CD4-positive, alpha-beta T cell (primary cell): Measurements from ENCODE around the gene TTLL4. TPM values are rescaled to one million over a fixed set of nuclear protein-coding genes. Genes with fewer than 3 reads are reported as not detected.
A peak's percentile ranks its signal among the peaks of the same experiment; 100 is the strongest.

Experiments used
- ATAC-seq: fragments of 200-7000 bp; cut with Tn5 transposase; one replicate; pipeline ENCODE4 v1.10.0; 2022; ENCODE audit warnings: mild to moderate bottlenecking; ENCODE audit not compliant: poor library complexity
- CTCF ChIA-PET: fragments of 350-600 bp; sonication (Branson Sonifier 250); formaldehyde crosslinking; loops from one replicate; lab custom pipeline; 2021; ENCODE audit warnings: antibody characterized with exemption, inconsistent platforms; lab: Charles Lee
- POLR2A ChIA-PET: fragments of 350-600 bp; sonication (Branson Sonifier 250); formaldehyde crosslinking; loops from one replicate; lab custom pipeline; 2021; ENCODE audit warnings: antibody characterized with exemption, inconsistent platforms; lab: Charles Lee
- DNase-seq, 14 experiments: peaks; one replicate each; pipeline ENCODE4 v3.0.0-alpha.2; 2013 to 2020; ENCODE audit warnings: mixed read lengths in 2 of 14
- H3K27ac ChIP-seq, 2 donors: one replicate each; pipeline versions ENCODE4 v1.5.1 to v1.7.0; 2013; ENCODE audit warnings: low read length in 2 of 2, low read depth in 1 of 2, mild to moderate bottlenecking in 1 of 2
- H3K27me3 ChIP-seq, 2 experiments: 1 replicate in 1 of 2; 2 replicates in 1 of 2; pipeline versions ENCODE4 v1.6.1 to v1.7.0; 2013; ENCODE audit warnings: low read length in 2 of 2, control low read depth in 1 of 2, mild to moderate bottlenecking in 1 of 2, moderate library complexity in 1 of 2; ENCODE audit not compliant: insufficient read depth in 2 of 2, control insufficient read depth in 1 of 2
- H3K36me3 ChIP-seq: one replicate; pipeline ENCODE4 v1.6.1; 2013; ENCODE audit warnings: low read length, control low read depth; ENCODE audit not compliant: insufficient read depth
- H3K4me1 ChIP-seq: one replicate; pipeline ENCODE4 v1.6.1; 2013; ENCODE audit warnings: low read length, control low read depth; ENCODE audit not compliant: insufficient read depth
- H3K4me3 ChIP-seq: one replicate; pipeline ENCODE4 v1.5.1; 2013; ENCODE audit warnings: mild to moderate bottlenecking, low read length, moderate library complexity
- H3K9me3 ChIP-seq, 2 experiments: 1 replicate in 1 of 2; 2 replicates in 1 of 2; pipeline versions ENCODE4 v1.6.1 to v1.7.0; 2013; ENCODE audit warnings: low read length in 2 of 2, mild to moderate bottlenecking in 2 of 2, control low read depth in 1 of 2, moderate library complexity in 1 of 2; ENCODE audit not compliant: control insufficient read depth in 1 of 2, insufficient read depth in 1 of 2
- H3K27ac Mint-ChIP-seq: one replicate; pipeline ENCODE4 v1.8.0; 2020; ENCODE audit warnings: mixed read lengths
- H3K27me3 Mint-ChIP-seq: one replicate; pipeline ENCODE4 v1.8.0; 2021; ENCODE audit warnings: mixed read lengths
- H3K36me3 Mint-ChIP-seq: one replicate; pipeline ENCODE4 v1.8.0; 2021; ENCODE audit warnings: low read depth, mixed read lengths
- H3K4me1 Mint-ChIP-seq: one replicate; pipeline ENCODE4 v1.8.0; 2021; ENCODE audit warnings: low read depth, mixed read lengths
- H3K4me3 Mint-ChIP-seq: one replicate; pipeline ENCODE4 v1.8.0; 2020; ENCODE audit warnings: mild to moderate bottlenecking, mixed read lengths
- H3K9me3 Mint-ChIP-seq: one replicate; pipeline ENCODE4 v1.8.0; 2020; ENCODE audit warnings: mixed read lengths
- intact Hi-C, 2 experiments: fragments of 100-400 bp; cut with DNase I in 1 of 2; cut with micrococcal nuclease in 1 of 2; formaldehyde crosslinking; loops; one replicate each; pipeline versions ENCODE4 v1.15.1 to v1.9.0; 2023 to 2025; cut with DNase I, micrococcal nuclease
- total RNA-seq, 174 experiments: library from RNA in 2 of 174; stranded (reverse) in 2 of 174; gene quantifications; one replicate each; pipeline ENCODE4 v1.2.3 and lab custom pipeline; 2021 to 2026
- TF ChIP-seq, protein P1 (sequence below): fragments of 200-600 bp; IDR thresholded peaks from one replicate; pipeline ENCODE4 v1.8.0; 2022; ENCODE audit warnings: antibody characterized with exemption, mild to moderate bottlenecking

The TTLL4 gene
- total RNA-seq, 2 experiments from 2014 or later = 7.3 to 10.8 TPM

GRCh38 chr2:218782528-218782844, 71.9 kb downstream of the TTLL4 start:
- Mint-ChIP-seq H3K27ac (no peak overlapping the region), H3K4me3 (no peak overlapping the region), H3K27me3 (peaks cover 82% of the 10 kb centered on the region), H3K36me3 (peaks cover 5% of the 10 kb centered on the region), H3K9me3 (no peaks in the 10 kb centered on the region), H3K4me1 (peaks cover 7% of the 10 kb centered on the region)
- no peak overlapping the region for H3K27ac ChIP-seq
- H3K4me3 ChIP-seq = peak overlapping the region; percentile 12
- POLR2A ChIA-PET = no interaction called here
- peaks cover 7% of the 10 kb centered on the region for H3K4me1 ChIP-seq
- ATAC-seq (no peak), DNase-seq (no peak)
- TF ChIP-seq, protein P1, sequence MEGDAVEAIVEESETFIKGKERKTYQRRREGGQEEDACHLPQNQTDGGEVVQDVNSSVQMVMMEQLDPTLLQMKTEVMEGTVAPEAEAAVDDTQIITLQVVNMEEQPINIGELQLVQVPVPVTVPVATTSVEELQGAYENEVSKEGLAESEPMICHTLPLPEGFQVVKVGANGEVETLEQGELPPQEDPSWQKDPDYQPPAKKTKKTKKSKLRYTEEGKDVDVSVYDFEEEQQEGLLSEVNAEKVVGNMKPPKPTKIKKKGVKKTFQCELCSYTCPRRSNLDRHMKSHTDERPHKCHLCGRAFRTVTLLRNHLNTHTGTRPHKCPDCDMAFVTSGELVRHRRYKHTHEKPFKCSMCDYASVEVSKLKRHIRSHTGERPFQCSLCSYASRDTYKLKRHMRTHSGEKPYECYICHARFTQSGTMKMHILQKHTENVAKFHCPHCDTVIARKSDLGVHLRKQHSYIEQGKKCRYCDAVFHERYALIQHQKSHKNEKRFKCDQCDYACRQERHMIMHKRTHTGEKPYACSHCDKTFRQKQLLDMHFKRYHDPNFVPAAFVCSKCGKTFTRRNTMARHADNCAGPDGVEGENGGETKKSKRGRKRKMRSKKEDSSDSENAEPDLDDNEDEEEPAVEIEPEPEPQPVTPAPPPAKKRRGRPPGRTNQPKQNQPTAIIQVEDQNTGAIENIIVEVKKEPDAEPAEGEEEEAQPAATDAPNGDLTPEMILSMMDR = no peak
- H3K36me3 ChIP-seq = no peaks in the 10 kb centered on the region
- CTCF ChIA-PET = no interaction called here
- H3K27me3 ChIP-seq = peaks cover 28 to 36% of the 10 kb centered on the region in 2 experiments
- H3K9me3 ChIP-seq = peaks cover 4 to 9% of the 10 kb centered on the region in 2 experiments
- intact Hi-C loops = no loop called here

DNA sequence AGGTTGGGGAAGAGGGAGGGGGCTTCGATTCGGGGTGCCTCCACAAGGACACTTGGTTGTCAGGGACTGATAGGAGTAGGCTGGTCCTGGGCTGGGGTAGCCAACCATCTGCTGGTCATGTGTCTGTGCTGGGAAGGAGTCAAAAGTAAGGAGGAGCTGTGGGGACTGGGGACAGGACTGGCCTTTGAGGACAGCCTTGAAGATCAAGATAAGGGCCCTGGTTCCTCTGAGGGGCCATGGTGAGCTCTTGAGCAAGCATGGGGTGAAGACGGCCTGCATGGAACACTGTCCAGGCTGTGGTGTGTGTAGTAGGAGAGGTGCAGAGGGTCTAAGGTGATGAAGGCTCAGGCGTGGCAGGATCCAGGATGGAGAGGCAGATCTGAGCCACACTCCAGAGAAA, 73.1 kb downstream of the TTLL4 start:
- Histone ChIP-seq H3K9me3 (peaks cover 5 to 6% of the 10 kb centered on the region in 2 experiments), H3K27ac (no peak overlapping the region)
- CTCF ChIA-PET = no interaction called here

DNA sequence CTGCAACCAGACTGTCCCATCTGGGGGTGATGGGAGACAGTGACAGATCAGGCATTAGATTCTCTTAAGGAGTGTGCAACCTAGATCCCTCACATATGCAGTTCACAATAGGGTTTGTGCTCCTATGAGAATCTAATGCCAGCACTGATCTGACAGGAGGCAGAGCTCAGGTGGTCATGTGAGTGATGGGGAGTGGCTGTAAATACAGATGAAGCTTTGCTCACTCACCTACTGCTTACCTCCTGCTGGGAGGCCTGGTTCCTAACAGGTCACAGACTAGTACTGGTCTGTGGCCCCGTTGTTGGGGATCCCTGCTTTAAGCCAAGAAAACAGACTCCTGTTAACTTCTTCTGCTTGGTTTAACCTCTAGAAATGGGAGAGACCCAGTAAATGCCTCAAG, 74.5 kb downstream of the TTLL4 start:
- peaks cover 7% of the 10 kb centered on the region for H3K4me1 Mint-ChIP-seq
- H3K36me3 Mint-ChIP-seq = no peaks in the 10 kb centered on the region
- H3K27me3 Mint-ChIP-seq = peaks cover 72% of the 10 kb centered on the region
- peaks cover 5 to 6% of the 10 kb centered on the region in 2 experiments for H3K9me3 ChIP-seq
- H3K27me3 ChIP-seq = peaks cover 28 to 31% of the 10 kb centered on the region in 2 experiments
- H3K9me3 Mint-ChIP-seq = no peaks in the 10 kb centered on the region
- no peak overlapping the region for H3K27ac ChIP-seq
- H3K4me1 ChIP-seq = peaks cover 7% of the 10 kb centered on the region
- no peak overlapping the region for H3K27ac Mint-ChIP-seq
- no peaks in the 10 kb centered on the region for H3K36me3 ChIP-seq
- TF ChIP-seq, protein P1 = no peak
- ChIA-PET POLR2A (no interaction called here), CTCF (no interaction called here)
- H3K4me3 Mint-ChIP-seq = no peak overlapping the region
- ATAC-seq (no peak), DNase-seq (no peak)
- H3K4me3 ChIP-seq = no peak overlapping the region
- intact Hi-C loops = no loop called here

More for the DNA sequence above, 73.1 kb downstream of the TTLL4 start:
- H3K36me3 Mint-ChIP-seq = no peaks in the 10 kb centered on the region
- ATAC-seq (no peak), DNase-seq (no peak)
- POLR2A ChIA-PET = no interaction called here
- H3K27ac Mint-ChIP-seq = no peak overlapping the region
- Histone ChIP-seq H3K4me1 (peaks cover 7% of the 10 kb centered on the region), H3K36me3 (no peaks in the 10 kb centered on the region), H3K4me3 (no peak overlapping the region), H3K27me3 (peaks cover 28 to 34% of the 10 kb centered on the region in 2 experiments)
- no peak overlapping the region for H3K4me3 Mint-ChIP-seq
- TF ChIP-seq, protein P1 = no peak
- H3K9me3 Mint-ChIP-seq = no peaks in the 10 kb centered on the region
- peaks cover 84% of the 10 kb centered on the region for H3K27me3 Mint-ChIP-seq
- intact Hi-C loops = no loop called here
- H3K4me1 Mint-ChIP-seq = peaks cover 7% of the 10 kb centered on the region
